GM19463 (cell line): Measurements from ENCODE around the gene RNU5D-1.

Experiments used
- ATAC-seq: cut with Tn5 transposase; IDR thresholded peaks from one replicate; pipeline ENCODE4 v1.9.1; 2021; ENCODE audit warnings: mild to moderate bottlenecking, moderate library complexity; ENCODE audit not compliant: unreplicated experiment

Gene RNU5D-1

GRCh38 chr1:44733784-44734183 lies 2.8 kb upstream of the RNU5D-1 start:
- ATAC-seq, result no peak

- no peak for ATAC-seq
Measured at GRCh38 chr1:44733365-44733764, 2.4 kb upstream of the RNU5D-1 start.

- no peak for ATAC-seq
Measured at GRCh38 chr1:44724955-44725698, 5.8 kb downstream of the RNU5D-1 start.

GRCh38 chr1:44724296-44724954 lies 6.5 kb downstream of the RNU5D-1 start:
- no peak for ATAC-seq

- ATAC-seq, result no peak
Measured at GRCh38 chr1:44723496-44724295, 7.3 kb downstream of the RNU5D-1 start.

GRCh38 chr1:44723064-44723463 lies 7.9 kb downstream of the RNU5D-1 start:
- ATAC-seq, result no peak

- peak; percentile 67 for ATAC-seq
Measured at GRCh38 chr1:44721485-44722361, 9.2 kb downstream of the RNU5D-1 start.

GRCh38 chr1:44720281-44720680 lies 10.7 kb downstream of the RNU5D-1 start:
- ATAC-seq, result no peak

GRCh38 chr1:44719318-44719717 lies 11.7 kb downstream of the RNU5D-1 start:
- no peak for ATAC-seq

GRCh38 chr1:44718091-44718490 lies 12.9 kb downstream of the RNU5D-1 start:
- no peak for ATAC-seq

GRCh38 chr1:44717653-44718052 lies 13.3 kb downstream of the RNU5D-1 start:
- ATAC-seq, result no peak

- ATAC-seq, result no peak
Measured at GRCh38 chr1:44717156-44717555, 13.8 kb downstream of the RNU5D-1 start.

- ATAC-seq, result no peak
Measured at GRCh38 chr1:44714944-44715571, 15.9 kb downstream of the RNU5D-1 start.

GRCh38 chr1:44714532-44714931 lies 16.4 kb downstream of the RNU5D-1 start:
- ATAC-seq, result no peak

GRCh38 chr1:44713321-44713781 lies 17.6 kb downstream of the RNU5D-1 start:
- ATAC-seq, result no peak

- ATAC-seq, result no peak
Measured at GRCh38 chr1:44707959-44708831, 22.8 kb downstream of the RNU5D-1 start.

GRCh38 chr1:44707112-44707881 lies 23.7 kb downstream of the RNU5D-1 start:
- no peak for ATAC-seq

GRCh38 chr1:44705938-44706337 lies 25.0 kb downstream of the RNU5D-1 start:
- ATAC-seq, result no peak
